Type B pancreatic cell (in vitro differentiated cells): Measurements from ENCODE around the gene FHDC1. TPM values are rescaled to one million over a fixed set of nuclear protein-coding genes. Genes with fewer than 3 reads are reported as not detected.

Experiments
- DNase-seq: peaks from one replicate; pipeline ENCODE4 v3.0.0; 2021; ENCODE audit warnings: mixed read lengths; ENCODE audit not compliant: unreplicated experiment; ENCODE audit errors: extremely low spot score
- H3K27ac Mint-ChIP-seq: 2 replicates; pipeline ENCODE4 v1.8.0; 2021; ENCODE audit warnings: mild to moderate bottlenecking, mixed read lengths
- H3K27me3 Mint-ChIP-seq: 2 replicates; pipeline ENCODE4 v1.8.0; 2021; ENCODE audit warnings: mixed read lengths
- H3K36me3 Mint-ChIP-seq: 2 replicates; pipeline ENCODE4 v1.8.0; 2021; ENCODE audit warnings: mixed read lengths
- H3K4me1 Mint-ChIP-seq: one replicate; pipeline ENCODE4 v1.8.0; 2021; ENCODE audit warnings: mixed read lengths; ENCODE audit not compliant: unreplicated experiment
- H3K4me3 Mint-ChIP-seq: 2 replicates; pipeline ENCODE4 v1.8.0; 2021; ENCODE audit warnings: mild to moderate bottlenecking, mixed read lengths
- H3K9me3 Mint-ChIP-seq: 2 replicates; pipeline ENCODE4 v1.8.0; 2021; ENCODE audit warnings: mixed read lengths
- total RNA-seq: library from RNA; stranded (reverse); gene quantifications from 2 replicates; pipeline ENCODE4 v1.2.1, GENCODE V29; 2021; ENCODE audit warnings: low replicate concordance
- TF ChIP-seq, protein P1 (sequence below): fragments of 200-600 bp; sonication (generic); conservative IDR thresholded peaks from 2 replicates; pipeline ENCODE4 v1.5.0; 2021; ENCODE audit warnings: antibody characterized with exemption, mild to moderate bottlenecking

The FHDC1 gene
- total RNA-seq, 1 donor from 2014 or later, result 23.1 TPM

DNA sequence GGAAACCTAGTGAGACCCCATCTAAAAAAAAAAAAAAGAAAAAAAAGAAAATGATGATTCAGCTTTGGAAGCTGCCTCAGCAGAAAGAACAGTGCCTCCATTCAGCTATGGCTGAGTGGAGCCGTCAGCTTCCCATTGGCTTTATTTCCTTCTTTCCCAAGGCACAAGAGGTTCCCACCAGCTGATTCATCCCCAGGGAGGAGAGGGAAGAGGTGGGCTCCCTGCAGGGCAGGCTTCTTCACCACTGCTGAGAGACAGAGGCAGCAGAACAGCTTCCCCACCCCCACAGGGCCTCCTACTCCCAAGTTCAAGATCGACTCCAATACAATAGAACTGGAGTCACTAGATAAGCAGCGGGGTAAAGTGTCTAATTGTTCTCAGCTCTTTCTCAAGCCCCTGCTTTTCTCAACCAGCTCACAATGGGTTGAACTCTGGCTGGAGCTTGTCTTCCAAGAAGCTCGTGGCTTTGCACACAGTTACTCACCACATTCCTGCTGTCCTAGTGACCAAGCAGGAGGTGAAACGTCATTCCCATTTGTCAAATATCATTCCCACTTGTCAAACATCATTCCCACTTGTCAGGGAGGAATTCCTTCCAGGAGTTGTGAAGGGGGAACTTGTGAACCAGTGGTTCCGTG lies 47.8 kb downstream of the FHDC1 start:
- Mint-ChIP-seq H3K27me3 (no peaks in the 10 kb centered on the region), H3K27ac (no peak overlapping the region), H3K4me1 (no peaks in the 10 kb centered on the region), H3K36me3 (no peaks in the 10 kb centered on the region), H3K4me3 (no peak overlapping the region), H3K9me3 (no peaks in the 10 kb centered on the region)
- no peak for DNase-seq
- TF ChIP-seq, protein P1, sequence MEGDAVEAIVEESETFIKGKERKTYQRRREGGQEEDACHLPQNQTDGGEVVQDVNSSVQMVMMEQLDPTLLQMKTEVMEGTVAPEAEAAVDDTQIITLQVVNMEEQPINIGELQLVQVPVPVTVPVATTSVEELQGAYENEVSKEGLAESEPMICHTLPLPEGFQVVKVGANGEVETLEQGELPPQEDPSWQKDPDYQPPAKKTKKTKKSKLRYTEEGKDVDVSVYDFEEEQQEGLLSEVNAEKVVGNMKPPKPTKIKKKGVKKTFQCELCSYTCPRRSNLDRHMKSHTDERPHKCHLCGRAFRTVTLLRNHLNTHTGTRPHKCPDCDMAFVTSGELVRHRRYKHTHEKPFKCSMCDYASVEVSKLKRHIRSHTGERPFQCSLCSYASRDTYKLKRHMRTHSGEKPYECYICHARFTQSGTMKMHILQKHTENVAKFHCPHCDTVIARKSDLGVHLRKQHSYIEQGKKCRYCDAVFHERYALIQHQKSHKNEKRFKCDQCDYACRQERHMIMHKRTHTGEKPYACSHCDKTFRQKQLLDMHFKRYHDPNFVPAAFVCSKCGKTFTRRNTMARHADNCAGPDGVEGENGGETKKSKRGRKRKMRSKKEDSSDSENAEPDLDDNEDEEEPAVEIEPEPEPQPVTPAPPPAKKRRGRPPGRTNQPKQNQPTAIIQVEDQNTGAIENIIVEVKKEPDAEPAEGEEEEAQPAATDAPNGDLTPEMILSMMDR, result no peak

DNA sequence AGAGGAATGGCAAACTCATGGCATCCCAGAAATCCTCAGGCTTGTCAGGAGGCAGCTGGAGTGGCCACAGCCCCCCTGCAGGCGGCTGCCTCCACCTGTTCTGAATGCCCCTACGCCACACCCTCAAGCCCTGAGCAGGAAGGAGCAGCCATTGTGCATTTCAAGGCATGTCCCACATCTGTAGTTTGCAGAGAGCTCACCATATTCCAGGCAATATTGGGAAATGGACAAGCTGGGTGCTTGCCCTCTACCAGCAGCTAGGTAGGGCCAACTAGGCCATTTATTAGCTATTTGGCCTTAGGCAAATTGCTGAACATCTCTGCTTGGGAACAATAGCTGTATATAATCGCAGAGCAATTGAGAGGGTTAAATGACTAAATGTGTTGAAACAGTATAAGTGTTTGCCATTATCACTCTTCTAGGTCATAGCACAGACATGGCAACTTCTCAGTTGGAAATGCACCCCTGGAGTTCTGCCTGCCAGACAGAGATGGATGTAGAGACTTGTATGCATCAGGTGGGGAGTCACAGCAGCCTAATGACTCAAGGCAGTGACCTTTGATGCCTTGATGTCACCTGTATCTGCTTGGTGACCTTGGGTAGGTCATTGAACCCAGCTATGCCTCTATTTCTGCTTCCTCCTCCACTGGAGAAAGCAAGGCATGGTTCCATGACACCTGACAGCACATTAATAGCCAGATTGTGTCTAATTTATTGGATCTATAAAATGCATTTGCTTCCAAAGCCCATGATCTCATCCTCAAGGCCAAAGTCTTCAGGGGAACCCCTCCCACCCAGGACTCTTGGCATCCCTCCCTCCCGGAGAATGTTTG lies 52.8 kb downstream of the FHDC1 start:
- Mint-ChIP-seq H3K4me1 (peaks cover 5% of the 10 kb centered on the region), H3K27me3 (no peaks in the 10 kb centered on the region), H3K27ac (no peak overlapping the region), H3K4me3 (no peak overlapping the region), H3K36me3 (no peaks in the 10 kb centered on the region), H3K9me3 (no peaks in the 10 kb centered on the region)
- TF ChIP-seq, protein P1, result no peak
- DNase-seq, result no peak

DNA sequence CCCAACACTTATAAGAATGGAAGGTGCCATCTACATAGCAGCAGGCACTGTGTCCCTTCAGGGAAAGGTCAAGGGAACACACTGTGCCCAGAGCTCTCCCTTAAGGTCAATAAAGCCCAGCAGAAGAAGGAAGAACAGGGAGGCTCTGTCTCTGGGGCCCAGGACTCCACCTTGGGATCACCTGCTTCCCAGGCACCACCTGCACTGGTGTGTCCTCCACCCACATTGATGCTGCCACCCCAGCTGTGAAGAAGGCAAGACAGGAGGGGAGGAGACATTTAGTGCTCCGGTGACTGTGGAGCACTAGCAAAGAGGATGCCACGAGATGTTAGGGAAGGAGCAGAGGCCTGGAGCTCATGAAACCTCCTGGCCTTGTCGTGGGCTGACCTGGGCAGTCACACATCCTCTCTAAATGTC lies 53.4 kb downstream of the FHDC1 start:
- DNase-seq, result no peak
- TF ChIP-seq, protein P1, result no peak
- H3K9me3 Mint-ChIP-seq, result no peaks in the 10 kb centered on the region
- H3K4me3 Mint-ChIP-seq, result no peak overlapping the region
- H3K27me3 Mint-ChIP-seq, result no peaks in the 10 kb centered on the region
- no peak overlapping the region for H3K27ac Mint-ChIP-seq
- H3K36me3 Mint-ChIP-seq, result no peaks in the 10 kb centered on the region
- peaks cover 5% of the 10 kb centered on the region for H3K4me1 Mint-ChIP-seq

DNA sequence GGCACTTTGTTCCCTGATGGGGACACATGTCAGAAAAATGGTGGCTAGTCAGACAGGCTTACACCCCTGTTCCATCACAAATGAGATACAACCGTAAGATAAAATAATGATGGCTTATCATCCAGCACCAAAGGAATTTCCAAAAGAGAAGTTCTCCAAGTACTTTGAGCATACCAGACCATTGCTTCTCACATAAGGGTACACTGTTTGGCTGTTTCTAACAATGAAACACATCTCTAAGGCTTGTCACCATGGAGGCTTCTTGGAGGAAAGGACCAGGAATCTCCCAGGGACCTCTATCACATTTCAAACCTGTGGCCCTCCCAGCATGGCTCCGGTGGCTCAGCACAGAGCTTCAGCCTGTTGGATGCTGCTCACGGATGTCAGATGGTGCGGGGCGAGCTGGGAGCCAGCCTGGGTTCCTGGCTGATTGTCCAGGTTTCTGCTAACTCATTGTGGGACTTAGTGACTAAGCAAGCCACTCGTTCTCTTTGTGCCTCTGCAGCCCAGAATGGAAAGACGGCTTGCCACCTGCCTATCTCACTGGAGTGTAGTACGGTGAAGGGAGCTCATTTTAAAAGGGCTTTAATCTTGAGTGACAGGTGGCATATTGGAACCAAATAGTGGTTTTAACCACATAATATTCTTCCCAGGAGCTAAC lies 54.5 kb downstream of the FHDC1 start:
- Mint-ChIP-seq H3K4me3 (no peak overlapping the region), H3K27ac (no peak overlapping the region), H3K9me3 (no peaks in the 10 kb centered on the region), H3K36me3 (no peaks in the 10 kb centered on the region), H3K4me1 (peaks cover 12% of the 10 kb centered on the region), H3K27me3 (no peaks in the 10 kb centered on the region)
- no peak for DNase-seq
- TF ChIP-seq, protein P1, result no peak

DNA sequence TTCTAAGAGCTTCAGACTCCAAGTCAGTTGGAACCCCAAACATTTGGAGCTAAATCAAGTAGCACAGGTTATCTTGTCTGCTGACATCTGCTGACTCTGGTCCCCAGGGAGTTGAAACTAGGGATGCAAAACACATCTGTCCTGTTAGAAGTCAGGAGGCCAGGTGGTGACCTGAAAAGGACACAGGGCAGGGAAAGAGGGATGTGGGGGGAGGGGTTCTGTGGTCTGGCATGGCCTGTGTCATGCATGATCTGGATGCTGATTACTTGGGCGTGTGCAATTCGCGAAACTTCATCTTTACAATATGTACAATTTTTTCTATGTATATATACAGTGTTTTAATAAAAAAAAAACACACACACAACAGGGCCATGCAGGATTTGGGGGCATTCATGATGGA lies 55.3 kb downstream of the FHDC1 start:
- Mint-ChIP-seq H3K4me3 (no peak overlapping the region), H3K27ac (no peak overlapping the region), H3K4me1 (peaks cover 20% of the 10 kb centered on the region), H3K9me3 (no peaks in the 10 kb centered on the region), H3K27me3 (no peaks in the 10 kb centered on the region), H3K36me3 (no peaks in the 10 kb centered on the region)
- DNase-seq, result no peak
- TF ChIP-seq, protein P1, result no peak
